ENCODE results near the gene SIK3.

The SIK3 gene

GRCh38 chr11:116991491-116991890, 106.7 kb downstream of the SIK3 start:
- DNase-seq (ENCODE audit: low spot score): no peak
- TF ChIP-seq CTCF (IDR thresholded peaks at IDR 0.05; ENCODE audit: extremely low read depth, missing control alignments): no peak

GRCh38 chr11:116990811-116991210, 107.4 kb downstream of the SIK3 start:
- DNase-seq (ENCODE audit: low spot score): no peak
- TF ChIP-seq CTCF (IDR thresholded peaks at IDR 0.05; ENCODE audit: extremely low read depth, missing control alignments): no peak

DNA sequence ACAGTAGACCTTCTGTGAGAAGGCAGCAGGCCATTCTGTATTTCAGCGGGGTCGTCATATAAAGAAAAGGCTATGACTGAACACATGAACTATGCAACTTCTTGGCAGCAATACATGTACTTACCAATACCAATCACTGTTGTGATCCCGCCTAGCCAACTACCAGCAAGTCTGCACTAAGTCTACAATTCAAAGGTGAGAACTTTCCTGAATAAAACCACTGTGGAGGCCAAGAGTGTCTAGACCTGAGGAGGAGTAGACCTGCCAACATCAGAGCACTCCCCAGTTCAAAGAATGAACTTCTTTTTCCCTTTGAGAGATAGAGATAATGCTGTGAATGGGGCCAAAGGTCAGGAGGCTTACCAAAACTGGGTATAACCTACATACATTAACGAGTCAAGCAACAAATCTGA, 108.2 kb downstream of the SIK3 start:
- DNase-seq (ENCODE audit: low spot score): no peak
- TF ChIP-seq CTCF (IDR thresholded peaks at IDR 0.05; ENCODE audit: extremely low read depth, missing control alignments): no peak

- no peak for DNase-seq (ENCODE audit: low spot score)
- TF ChIP-seq CTCF (IDR thresholded peaks at IDR 0.05; ENCODE audit: extremely low read depth, missing control alignments): no peak
Observed at GRCh38 chr11:116989184-116989583, 109.0 kb downstream of the SIK3 start.

GRCh38 chr11:116986521-116987105, 111.6 kb downstream of the SIK3 start:
- no peak for TF ChIP-seq CTCF (IDR thresholded peaks at IDR 0.05; ENCODE audit: extremely low read depth, missing control alignments)
- DNase-seq (ENCODE audit: low spot score): no peak

DNA sequence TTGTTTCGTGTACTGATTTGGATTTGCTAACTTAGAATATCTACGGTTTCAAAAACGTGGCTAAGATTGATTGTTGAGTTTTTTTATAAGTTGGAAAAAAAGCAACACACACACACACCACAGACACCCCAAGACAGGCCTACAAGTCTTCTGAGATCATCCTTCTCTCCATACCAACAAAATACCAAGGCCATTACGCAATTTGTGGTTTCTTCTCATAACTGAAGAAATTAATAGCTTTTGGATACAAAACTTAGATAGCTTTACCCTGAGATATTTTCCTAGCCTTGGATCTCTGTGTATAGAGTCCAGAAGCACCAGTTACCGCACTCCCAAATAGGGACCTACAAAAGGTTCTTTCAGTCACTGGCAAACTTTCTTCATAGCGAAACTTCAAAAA, 113.6 kb downstream of the SIK3 start:
- DNase-seq (ENCODE audit: low spot score): no peak
- TF ChIP-seq CTCF (IDR thresholded peaks at IDR 0.05; ENCODE audit: extremely low read depth, missing control alignments): no peak

DNA sequence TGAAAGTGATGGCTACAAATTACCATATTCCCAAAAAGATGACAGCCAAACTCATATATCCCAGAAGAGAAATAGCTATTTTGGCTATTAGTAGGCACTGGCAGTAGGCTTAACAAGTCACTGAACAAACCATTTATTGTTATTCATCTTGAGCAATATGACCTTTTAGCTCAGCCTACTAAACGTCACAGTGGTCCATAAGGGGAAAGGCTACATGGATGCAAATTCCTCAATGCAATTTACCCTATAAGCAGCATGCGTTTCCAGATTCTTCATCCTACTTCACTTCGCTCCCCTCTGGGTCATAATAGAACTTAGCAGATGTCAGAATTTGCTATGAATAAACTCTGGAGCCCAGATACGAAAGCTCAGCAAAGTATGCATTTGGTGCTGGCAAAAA, 114.0 kb downstream of the SIK3 start:
- TF ChIP-seq CTCF (IDR thresholded peaks at IDR 0.05; ENCODE audit: extremely low read depth, missing control alignments): no peak
- no peak for DNase-seq (ENCODE audit: low spot score)

Data from GM20000 (cell line).